PC-3 (cell line): ENCODE data around the gene ERAL1.

Source experiments
- CTCF ChIP-seq: fragments of 300-600 bp; sonication (generic); conservative IDR thresholded peaks from 2 replicates; pipeline ENCODE4 v1.5.1; 2017; ENCODE audit warnings: antibody characterized with exemption, low read depth, mild to moderate bottlenecking, low read length
- EZH2 ChIP-seq: fragments of 300-600 bp; sonication (generic); IDR thresholded peaks from one replicate; pipeline ENCODE4 v1.6.1; 2017; ENCODE audit warnings: antibody characterized with exemption, mild to moderate bottlenecking, low read length; ENCODE audit not compliant: unreplicated experiment
- EZH2phosphoT487 ChIP-seq: fragments of 300-600 bp; sonication (generic); IDR thresholded peaks from 2 replicates; pipeline ENCODE4 v1.6.1; 2018; ENCODE audit warnings: mild to moderate bottlenecking, antibody characterized with exemption, low read length, borderline replicate concordance

DNA sequence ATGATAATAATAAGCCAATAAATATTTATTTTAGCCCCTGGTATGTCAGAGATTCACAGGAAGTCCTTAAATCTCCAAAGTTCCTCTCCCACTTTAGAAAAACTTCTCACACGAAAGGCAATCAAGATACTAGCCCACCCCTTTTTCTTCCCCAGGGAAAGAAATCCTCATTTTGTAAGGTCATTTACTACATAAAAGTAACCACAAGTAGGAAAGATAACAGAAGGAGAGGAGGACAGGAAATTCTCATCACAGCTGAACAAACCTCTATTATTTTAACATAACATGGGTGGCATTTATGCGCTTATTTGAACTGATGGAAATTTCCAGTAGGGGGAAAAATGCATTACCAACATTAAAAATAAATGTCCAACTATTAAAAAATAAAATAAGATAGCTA lies 15.6 kb upstream of the ERAL1 start:
- TF ChIP-seq CTCF (no peak), EZH2 (no peak), EZH2phosphoT487 (no peak)
